Peyer's patch (tissue), 4 donors: ENCODE measurements around the gene TCEA2. TPM values are rescaled to one million over a fixed set of nuclear protein-coding genes. Genes with fewer than 3 reads are reported as not detected.

Experiments
- DNase-seq, 3 donors: peaks; one replicate each; pipeline ENCODE4 v3.0.0-alpha.2; 2017 to 2019
- H3K27ac ChIP-seq, 4 donors: fragments of 200-600 bp; sonication (generic); one replicate each; pipeline ENCODE4 v1.5.1; 2016 to 2019
- H3K27me3 ChIP-seq, 2 donors: fragments of 200-600 bp; sonication (generic); one replicate each; pipeline ENCODE4 v1.5.1; 2019
- H3K36me3 ChIP-seq, 3 donors: fragments of 200-600 bp; sonication (generic); one replicate each; pipeline ENCODE4 v1.5.1; 2016 to 2019
- H3K4me1 ChIP-seq, 4 donors: fragments of 200-600 bp; sonication (generic); one replicate each; pipeline ENCODE4 v1.5.1; 2016 to 2019
- H3K4me3 ChIP-seq, 4 donors: fragments of 200-600 bp; sonication (generic); 1 replicate in 3 of 4; 2 replicates in 1 of 4; pipeline ENCODE4 v1.5.1; 2016 to 2019; ENCODE audit warnings: mild to moderate bottlenecking in 1 of 4
- H3K9me3 ChIP-seq, 4 donors: fragments of 200-600 bp; sonication (generic); one replicate each; pipeline ENCODE4 v1.5.1; 2016 to 2019; ENCODE audit warnings: mild to moderate bottlenecking in 1 of 4
- POLR2A ChIP-seq, 2 donors: fragments of 450-650 bp; IDR thresholded peaks; one replicate each; pipeline ENCODE4 v1.5.1; 2017; ENCODE audit warnings: antibody characterized with exemption in 2 of 2, mild to moderate bottlenecking in 2 of 2, moderate library complexity in 2 of 2
- total RNA-seq, 4 donors: library from RNA; depleted of rRNA; stranded (reverse); fragments of >200 nt; gene quantifications; one replicate each; pipeline ENCODE4 v1.1.0, GENCODE V29; 2016
- TF ChIP-seq, protein P1 (sequence below), 6 experiments: fragments of 450-650 bp in 4 of 6; fragments of 200-600 bp in 2 of 6; sonication (generic) in 1 of 6; IDR thresholded peaks; one replicate each; pipeline ENCODE4 v1.5.1; 2017 to 2019; ENCODE audit warnings: antibody characterized with exemption in 6 of 6, mild to moderate bottlenecking in 3 of 6, moderate library complexity in 1 of 6

TCEA2 gene
- total RNA-seq, 4 donors from 2014 or later = 4.7 to 19.8 (median 8.3) TPM

GRCh38 chr20:64051033-64051452 lies 12.0 kb upstream of the TCEA2 start:
- H3K4me3 ChIP-seq = no peak overlapping the region

GRCh38 chr20:64051561-64052325 lies 11.3 kb upstream of the TCEA2 start:
- Histone ChIP-seq H3K27ac (peak overlapping the region in 3 of 4 donors; percentile 36 to 74 (median 57)), H3K36me3 (no peaks in the 10 kb centered on the region), H3K9me3 (no peaks in the 10 kb centered on the region), H3K4me1 (peaks cover 0 to 24% (median 9%) of the 10 kb centered on the region in 4 donors), H3K4me3 (no peak overlapping the region), H3K27me3 (peaks cover 0 to 32% of the 10 kb centered on the region in 2 donors)
- no peak for TF ChIP-seq POLR2A (IDR thresholded peaks at IDR 0.05)
- TF ChIP-seq, protein P1, sequence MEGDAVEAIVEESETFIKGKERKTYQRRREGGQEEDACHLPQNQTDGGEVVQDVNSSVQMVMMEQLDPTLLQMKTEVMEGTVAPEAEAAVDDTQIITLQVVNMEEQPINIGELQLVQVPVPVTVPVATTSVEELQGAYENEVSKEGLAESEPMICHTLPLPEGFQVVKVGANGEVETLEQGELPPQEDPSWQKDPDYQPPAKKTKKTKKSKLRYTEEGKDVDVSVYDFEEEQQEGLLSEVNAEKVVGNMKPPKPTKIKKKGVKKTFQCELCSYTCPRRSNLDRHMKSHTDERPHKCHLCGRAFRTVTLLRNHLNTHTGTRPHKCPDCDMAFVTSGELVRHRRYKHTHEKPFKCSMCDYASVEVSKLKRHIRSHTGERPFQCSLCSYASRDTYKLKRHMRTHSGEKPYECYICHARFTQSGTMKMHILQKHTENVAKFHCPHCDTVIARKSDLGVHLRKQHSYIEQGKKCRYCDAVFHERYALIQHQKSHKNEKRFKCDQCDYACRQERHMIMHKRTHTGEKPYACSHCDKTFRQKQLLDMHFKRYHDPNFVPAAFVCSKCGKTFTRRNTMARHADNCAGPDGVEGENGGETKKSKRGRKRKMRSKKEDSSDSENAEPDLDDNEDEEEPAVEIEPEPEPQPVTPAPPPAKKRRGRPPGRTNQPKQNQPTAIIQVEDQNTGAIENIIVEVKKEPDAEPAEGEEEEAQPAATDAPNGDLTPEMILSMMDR (IDR thresholded peaks at IDR 0.05) = no peak
- DNase-seq = no peak

More at GRCh38 chr20:64051033-64051452, 12.0 kb upstream of the TCEA2 start:
- no peak for TF ChIP-seq POLR2A (IDR thresholded peaks at IDR 0.05)
- TF ChIP-seq, protein P1 (IDR thresholded peaks at IDR 0.05) = no peak
- no peaks in the 10 kb centered on the region for H3K36me3 ChIP-seq
- H3K9me3 ChIP-seq = no peaks in the 10 kb centered on the region
- H3K4me1 ChIP-seq = peaks cover 0 to 24% (median 9%) of the 10 kb centered on the region in 4 donors
- DNase-seq = no peak
- H3K27me3 ChIP-seq = peaks cover 0 to 32% of the 10 kb centered on the region in 2 donors
- H3K27ac ChIP-seq = peak overlapping the region in 2 of 4 donors; percentile 57 to 65

- Histone ChIP-seq H3K9me3 (no peaks in the 10 kb centered on the region), H3K27ac (peak overlapping the region in 3 of 4 donors; percentile 27 to 74 (median 36)), H3K36me3 (no peaks in the 10 kb centered on the region), H3K4me1 (peaks cover 0 to 24% (median 10%) of the 10 kb centered on the region in 4 donors), H3K27me3 (peaks cover 0 to 32% of the 10 kb centered on the region in 2 donors), H3K4me3 (no peak overlapping the region)
- TF ChIP-seq, protein P1 (IDR thresholded peaks at IDR 0.05) = no peak
- DNase-seq = no peak
Observed at GRCh38 chr20:64052326-64052722, 10.7 kb upstream of the TCEA2 start.

DNA sequence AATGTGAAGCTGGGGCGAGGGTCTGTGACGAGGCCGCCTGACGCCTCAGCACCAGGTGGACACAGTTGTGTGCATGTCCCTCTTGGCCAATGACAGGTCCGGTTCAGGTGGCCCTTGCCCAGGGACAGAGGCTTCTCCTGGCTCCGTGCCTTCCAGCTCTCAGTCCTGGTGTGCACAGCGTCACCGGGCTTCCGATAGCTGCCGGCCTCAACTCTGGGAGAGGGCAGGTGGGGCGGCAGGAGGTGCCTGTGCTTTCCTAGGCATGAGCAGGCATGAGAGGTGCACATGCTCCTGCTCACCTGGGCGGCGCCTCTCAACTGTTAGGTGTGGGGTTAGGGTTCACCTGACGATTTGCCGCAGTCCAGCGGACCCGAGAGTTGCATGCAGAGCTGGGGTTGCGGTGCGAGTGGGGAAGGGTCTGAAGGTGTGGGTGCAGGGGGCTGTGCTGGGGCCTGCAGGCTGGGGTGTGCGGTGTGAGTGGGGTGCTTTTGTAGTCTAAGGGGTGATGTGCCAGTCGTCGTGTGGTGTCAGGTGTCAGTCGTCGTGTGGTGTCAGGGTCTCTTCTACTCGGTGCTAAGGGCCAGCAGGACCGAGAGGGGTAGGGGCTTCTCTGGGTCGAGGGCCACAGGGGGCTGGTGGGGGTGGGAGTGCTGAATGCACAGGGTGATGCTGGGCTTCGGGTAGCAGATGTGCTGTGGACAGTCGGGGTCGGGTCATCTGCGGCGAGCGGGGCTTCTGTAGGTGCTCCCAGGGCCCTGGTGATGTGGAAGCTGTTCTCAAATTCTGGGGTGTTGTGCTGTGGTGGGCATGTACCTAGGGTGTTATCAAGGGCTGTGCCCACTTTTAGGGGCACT lies 9.8 kb upstream of the TCEA2 start:
- Histone ChIP-seq H3K27ac (peak overlapping the region in 3 of 4 donors; percentile 27 to 74 (median 36)), H3K27me3 (peaks cover 0 to 26% of the 10 kb centered on the region in 2 donors), H3K36me3 (no peaks in the 10 kb centered on the region)

More for the DNA sequence above, 9.8 kb upstream of the TCEA2 start:
- no peak for TF ChIP-seq POLR2A (IDR thresholded peaks at IDR 0.05)
- TF ChIP-seq, protein P1 (IDR thresholded peaks at IDR 0.05) = no peak
- H3K9me3 ChIP-seq = no peaks in the 10 kb centered on the region
- H3K4me1 ChIP-seq = peaks cover 0 to 20% (median 16%) of the 10 kb centered on the region in 4 donors
- H3K4me3 ChIP-seq = no peak overlapping the region
- DNase-seq = no peak
